Thoracic aorta (tissue), 2 donors: Measurements from ENCODE around the gene RUNX2. TPM values are rescaled to one million over a fixed set of nuclear protein-coding genes. Genes with fewer than 3 reads are reported as not detected.

ENCODE experiments used
- ATAC-seq: fragments of 150-250 bp; one replicate; pipeline ENCODE4 v1.8.0; 2017; ENCODE audit warnings: low read depth; ENCODE audit not compliant: insufficient number of reproducible peaks, low FRiP score
- DNase-seq: peaks from one replicate; pipeline ENCODE4 v3.0.0-alpha.2; 2020; ENCODE audit warnings: low spot score
- H3K27ac ChIP-seq, 2 donors: fragments of 200-600 bp; sonication (generic); 1 replicate in 1 of 2; 2 replicates in 1 of 2; pipeline ENCODE4 v1.5.1; 2016; ENCODE audit warnings: mild to moderate bottlenecking in 2 of 2, moderate library complexity in 2 of 2
- H3K27me3 ChIP-seq: fragments of 200-600 bp; sonication (generic); replicated peaks from 2 replicates; pipeline ENCODE4 v1.6.0; 2016; ENCODE audit warnings: mild to moderate bottlenecking; ENCODE audit not compliant: insufficient read depth
- H3K36me3 ChIP-seq: fragments of 200-600 bp; sonication (generic); one replicate; pipeline ENCODE4 v1.5.1; 2016
- H3K4me1 ChIP-seq, 2 donors: fragments of 200-600 bp; sonication (generic); 1 replicate in 1 of 2; 2 replicates in 1 of 2; pipeline versions ENCODE4 v1.5.1 to v1.6.0; 2016; ENCODE audit warnings: low read depth in 2 of 2, mild to moderate bottlenecking in 1 of 2; ENCODE audit not compliant: control insufficient read depth in 1 of 2
- H3K4me3 ChIP-seq: fragments of 200-600 bp; sonication (generic); 2 replicates; pipeline ENCODE4 v1.5.1; 2016; ENCODE audit warnings: mild to moderate bottlenecking
- H3K9me3 ChIP-seq: fragments of 200-600 bp; sonication (generic); 2 replicates; pipeline ENCODE4 v1.5.1; 2016
- CTCF ChIP-seq: fragments of 200-600 bp; sonication (generic); IDR thresholded peaks from one replicate; pipeline ENCODE4 v1.5.1; 2019; ENCODE audit warnings: antibody characterized with exemption
- total RNA-seq, 2 donors: library from RNA; depleted of rRNA; stranded (reverse); fragments of >200 nt; gene quantifications; one replicate each; pipeline versions ENCODE4 v1.1.0 to v1.2.3, GENCODE V29; 2016

The RUNX2 gene
- total RNA-seq, 2 donors from 2014 or later: 3.2 to 7.9 TPM

DNA sequence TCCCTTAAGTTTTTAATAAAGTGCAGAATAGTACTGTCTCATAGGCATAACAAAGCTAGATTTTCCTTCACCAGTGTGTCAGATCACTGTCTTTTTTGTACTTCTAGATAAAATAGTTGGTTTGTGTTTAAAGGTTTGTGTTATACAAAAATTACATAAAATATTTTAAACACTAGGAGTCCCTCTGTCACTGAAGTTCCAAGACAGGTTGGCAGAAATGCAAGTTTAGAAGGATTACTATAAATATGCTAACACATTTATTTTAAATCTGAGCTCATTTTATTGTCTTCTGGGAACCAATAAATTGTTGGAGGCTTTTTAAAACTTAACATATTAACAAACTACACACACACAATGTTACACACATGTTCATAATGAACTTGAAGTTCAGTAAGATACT, 30.8 kb upstream of the RUNX2 start:
- H3K27me3 ChIP-seq: no peaks in the 10 kb centered on the region
- no peak overlapping the region for H3K4me3 ChIP-seq
- no peaks in the 10 kb centered on the region for H3K36me3 ChIP-seq
- DNase-seq (no peak), ATAC-seq (no peak)
- H3K27ac ChIP-seq: no peak overlapping the region
- no peaks in the 10 kb centered on the region for H3K4me1 ChIP-seq
- TF ChIP-seq CTCF: no peak
- H3K9me3 ChIP-seq: no peaks in the 10 kb centered on the region

- ATAC-seq (no peak), DNase-seq (no peak)
- TF ChIP-seq CTCF: no peak
- Histone ChIP-seq H3K27ac (no peak overlapping the region), H3K4me1 (no peaks in the 10 kb centered on the region), H3K36me3 (no peaks in the 10 kb centered on the region), H3K9me3 (no peaks in the 10 kb centered on the region), H3K27me3 (no peaks in the 10 kb centered on the region), H3K4me3 (no peak overlapping the region)
Observed at GRCh38 chr6:45299096-45299581, 29.0 kb upstream of the RUNX2 start.

GRCh38 chr6:45300736-45301135, 27.4 kb upstream of the RUNX2 start:
- no peak for TF ChIP-seq CTCF
- H3K36me3 ChIP-seq: no peaks in the 10 kb centered on the region
- no peak for DNase-seq
- H3K27me3 ChIP-seq: no peaks in the 10 kb centered on the region
- no peak overlapping the region for H3K27ac ChIP-seq
- no peak for ATAC-seq
- no peaks in the 10 kb centered on the region for H3K4me1 ChIP-seq
- no peaks in the 10 kb centered on the region for H3K9me3 ChIP-seq
- H3K4me3 ChIP-seq: no peak overlapping the region

DNA sequence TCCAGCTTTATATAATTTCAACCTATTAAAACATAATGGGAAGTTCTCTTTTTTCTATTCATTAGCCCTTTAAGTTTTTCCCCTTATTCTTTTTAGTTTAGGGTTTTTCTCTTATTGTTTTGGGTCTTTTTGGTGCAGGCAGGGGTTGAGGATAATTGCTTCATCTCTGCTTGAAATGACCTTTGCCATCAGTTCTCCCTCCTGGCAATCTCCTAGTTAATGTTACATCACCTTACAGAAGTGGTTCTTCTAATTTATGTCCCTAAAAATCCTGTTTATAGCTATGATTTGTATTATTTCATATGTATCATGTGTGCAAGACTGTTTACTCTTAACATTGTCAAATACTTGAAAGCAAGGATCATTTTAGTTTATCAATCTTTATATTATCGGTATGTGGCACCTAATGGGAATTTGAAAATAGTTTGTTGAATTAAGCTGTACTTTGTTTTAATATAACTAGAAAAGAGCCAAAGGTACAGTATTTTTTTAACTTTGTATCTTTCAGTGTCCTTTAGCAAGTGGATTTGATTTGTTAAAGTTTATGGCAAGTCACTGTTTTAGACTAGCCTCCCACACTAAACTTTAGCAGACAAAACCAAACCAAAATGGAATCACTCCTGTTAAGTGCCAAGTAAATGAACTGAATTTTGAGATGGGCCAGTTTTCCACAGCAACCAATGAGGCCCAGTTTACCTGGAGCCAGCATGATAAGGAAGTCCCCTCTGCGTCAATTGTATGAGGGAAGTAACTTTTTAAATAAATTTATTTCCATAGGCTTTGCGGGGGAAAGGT, 26.6 kb upstream of the RUNX2 start:
- Histone ChIP-seq H3K4me3 (no peak overlapping the region), H3K9me3 (no peaks in the 10 kb centered on the region), H3K4me1 (no peaks in the 10 kb centered on the region), H3K27ac (no peak overlapping the region), H3K36me3 (no peaks in the 10 kb centered on the region), H3K27me3 (no peaks in the 10 kb centered on the region)
- TF ChIP-seq CTCF: no peak
- ATAC-seq: no peak
- no peak for DNase-seq

GRCh38 chr6:45302832-45303231, 25.3 kb upstream of the RUNX2 start:
- TF ChIP-seq CTCF: no peak
- no peaks in the 10 kb centered on the region for H3K36me3 ChIP-seq
- H3K9me3 ChIP-seq: no peaks in the 10 kb centered on the region
- DNase-seq (no peak), ATAC-seq (no peak)
- no peak overlapping the region for H3K4me3 ChIP-seq
- no peaks in the 10 kb centered on the region for H3K27me3 ChIP-seq
- no peaks in the 10 kb centered on the region for H3K4me1 ChIP-seq
- H3K27ac ChIP-seq: no peak overlapping the region
